Measurements from ENCODE around the gene SLC35F5. TPM values are rescaled to one million over a fixed set of nuclear protein-coding genes. Genes with fewer than 3 reads are reported as not detected.

SLC35F5 gene
- total and polyA plus RNA-seq, 2 of the 13 experiments (the other 11 are each of a cell fraction or from before 2014, with no cell fraction given), result 139 to 174 TPM

DNA sequence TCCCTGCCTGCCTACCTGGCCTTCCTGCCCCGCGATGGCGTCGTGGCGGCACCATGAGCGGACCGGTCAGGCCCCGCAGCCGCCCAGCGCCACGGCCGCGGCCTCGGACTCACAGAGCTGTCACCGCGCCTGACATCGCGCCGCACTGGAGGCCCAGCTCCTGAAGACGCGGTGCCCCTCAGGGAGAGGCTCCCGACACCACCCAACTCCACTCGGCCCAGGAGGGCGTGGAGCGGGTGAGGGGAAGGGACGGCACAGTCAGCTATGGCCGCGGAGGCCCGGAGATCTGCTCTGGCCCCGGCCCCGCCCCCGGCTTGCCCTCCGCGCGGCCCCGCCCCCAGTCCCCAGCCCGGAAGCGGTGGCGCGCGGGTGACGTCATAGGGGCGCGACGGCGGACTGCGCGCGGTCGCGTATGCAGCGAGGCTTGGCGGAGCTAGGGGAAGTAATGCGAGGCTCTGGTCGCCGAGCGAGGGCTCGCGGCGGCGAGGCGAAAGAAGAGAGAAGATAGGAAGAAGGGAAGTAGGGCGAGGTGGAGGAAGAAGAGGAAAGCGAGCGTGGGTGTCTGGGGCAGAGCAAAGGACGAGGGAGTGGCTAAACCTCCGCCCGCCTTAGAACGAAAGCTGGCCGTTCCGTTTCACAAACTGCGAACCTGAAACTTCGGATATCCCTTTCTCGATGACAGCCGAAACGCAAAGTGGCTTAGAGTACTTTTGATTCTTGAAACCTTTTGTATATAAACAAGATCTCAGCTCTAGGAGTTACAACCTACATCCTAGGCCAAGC lies at the start of gene SLC35F5 (continued):
- peak; percentile 94 for TF ChIP-seq TMF1 (CRISPR knock-in tag; IDR thresholded peaks at IDR 0.05; ENCODE audit: low read depth)
- peak; percentile 85; the same call in 1 of the 2 replicates for TF ChIP-seq NCOA1 (CRISPR knock-in tag; IDR thresholded peaks at IDR 0.05)
- no peak for TF ChIP-seq ZNF496 (CRISPR knock-in tag; IDR thresholded peaks at IDR 0.05; ENCODE audit: insufficient replicate concordance)
- no peak for TF ChIP-seq TCF12 (IDR thresholded peaks at IDR 0.05)
- TF ChIP-seq TCF12 (CRISPR knock-in tag; IDR thresholded peaks at IDR 0.05), result peak; percentile 92
- TF ChIP-seq, protein P1, sequence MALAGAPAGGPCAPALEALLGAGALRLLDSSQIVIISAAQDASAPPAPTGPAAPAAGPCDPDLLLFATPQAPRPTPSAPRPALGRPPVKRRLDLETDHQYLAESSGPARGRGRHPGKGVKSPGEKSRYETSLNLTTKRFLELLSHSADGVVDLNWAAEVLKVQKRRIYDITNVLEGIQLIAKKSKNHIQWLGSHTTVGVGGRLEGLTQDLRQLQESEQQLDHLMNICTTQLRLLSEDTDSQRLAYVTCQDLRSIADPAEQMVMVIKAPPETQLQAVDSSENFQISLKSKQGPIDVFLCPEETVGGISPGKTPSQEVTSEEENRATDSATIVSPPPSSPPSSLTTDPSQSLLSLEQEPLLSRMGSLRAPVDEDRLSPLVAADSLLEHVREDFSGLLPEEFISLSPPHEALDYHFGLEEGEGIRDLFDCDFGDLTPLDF (CRISPR knock-in tag; IDR thresholded peaks at IDR 0.05), result no peak; the same call in none of the 2 replicates
- TF ChIP-seq, protein P2, sequence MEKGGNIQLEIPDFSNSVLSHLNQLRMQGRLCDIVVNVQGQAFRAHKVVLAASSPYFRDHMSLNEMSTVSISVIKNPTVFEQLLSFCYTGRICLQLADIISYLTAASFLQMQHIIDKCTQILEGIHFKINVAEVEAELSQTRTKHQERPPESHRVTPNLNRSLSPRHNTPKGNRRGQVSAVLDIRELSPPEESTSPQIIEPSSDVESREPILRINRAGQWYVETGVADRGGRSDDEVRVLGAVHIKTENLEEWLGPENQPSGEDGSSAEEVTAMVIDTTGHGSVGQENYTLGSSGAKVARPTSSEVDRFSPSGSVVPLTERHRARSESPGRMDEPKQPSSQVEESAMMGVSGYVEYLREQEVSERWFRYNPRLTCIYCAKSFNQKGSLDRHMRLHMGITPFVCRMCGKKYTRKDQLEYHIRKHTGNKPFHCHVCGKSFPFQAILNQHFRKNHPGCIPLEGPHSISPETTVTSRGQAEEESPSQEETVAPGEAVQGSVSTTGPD (CRISPR knock-in tag; IDR thresholded peaks at IDR 0.05), result no peak
- TF ChIP-seq SP1 (IDR thresholded peaks at IDR 0.05), result no peak
- TF ChIP-seq SP1 (CRISPR knock-in tag; IDR thresholded peaks at IDR 0.05), result peak; percentile 93
- TF ChIP-seq, protein P3, sequence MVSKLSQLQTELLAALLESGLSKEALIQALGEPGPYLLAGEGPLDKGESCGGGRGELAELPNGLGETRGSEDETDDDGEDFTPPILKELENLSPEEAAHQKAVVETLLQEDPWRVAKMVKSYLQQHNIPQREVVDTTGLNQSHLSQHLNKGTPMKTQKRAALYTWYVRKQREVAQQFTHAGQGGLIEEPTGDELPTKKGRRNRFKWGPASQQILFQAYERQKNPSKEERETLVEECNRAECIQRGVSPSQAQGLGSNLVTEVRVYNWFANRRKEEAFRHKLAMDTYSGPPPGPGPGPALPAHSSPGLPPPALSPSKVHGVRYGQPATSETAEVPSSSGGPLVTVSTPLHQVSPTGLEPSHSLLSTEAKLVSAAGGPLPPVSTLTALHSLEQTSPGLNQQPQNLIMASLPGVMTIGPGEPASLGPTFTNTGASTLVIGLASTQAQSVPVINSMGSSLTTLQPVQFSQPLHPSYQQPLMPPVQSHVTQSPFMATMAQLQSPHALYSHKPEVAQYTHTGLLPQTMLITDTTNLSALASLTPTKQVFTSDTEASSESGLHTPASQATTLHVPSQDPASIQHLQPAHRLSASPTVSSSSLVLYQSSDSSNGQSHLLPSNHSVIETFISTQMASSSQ (IDR thresholded peaks at IDR 0.05; ENCODE audit: low read depth), result no peak; the same call in 1 of the 2 replicates
- TF ChIP-seq, protein P3 (CRISPR knock-in tag; IDR thresholded peaks at IDR 0.05; ENCODE audit: borderline replicate concordance), result peak; percentile 83
- TF ChIP-seq ZKSCAN1 (IDR thresholded peaks at IDR 0.05; ENCODE audit: low read length), result peak; percentile 53; the same call in 1 of the 2 replicates
- peak; percentile 86; the same call in 1 of the 2 replicates for TF ChIP-seq ZNF768 (CRISPR knock-in tag; IDR thresholded peaks at IDR 0.05)
- TF ChIP-seq ZNF678 (CRISPR knock-in tag; IDR thresholded peaks at IDR 0.05), result peak; percentile 99; the same call in 1 of the 2 replicates
- TF ChIP-seq, protein P4, sequence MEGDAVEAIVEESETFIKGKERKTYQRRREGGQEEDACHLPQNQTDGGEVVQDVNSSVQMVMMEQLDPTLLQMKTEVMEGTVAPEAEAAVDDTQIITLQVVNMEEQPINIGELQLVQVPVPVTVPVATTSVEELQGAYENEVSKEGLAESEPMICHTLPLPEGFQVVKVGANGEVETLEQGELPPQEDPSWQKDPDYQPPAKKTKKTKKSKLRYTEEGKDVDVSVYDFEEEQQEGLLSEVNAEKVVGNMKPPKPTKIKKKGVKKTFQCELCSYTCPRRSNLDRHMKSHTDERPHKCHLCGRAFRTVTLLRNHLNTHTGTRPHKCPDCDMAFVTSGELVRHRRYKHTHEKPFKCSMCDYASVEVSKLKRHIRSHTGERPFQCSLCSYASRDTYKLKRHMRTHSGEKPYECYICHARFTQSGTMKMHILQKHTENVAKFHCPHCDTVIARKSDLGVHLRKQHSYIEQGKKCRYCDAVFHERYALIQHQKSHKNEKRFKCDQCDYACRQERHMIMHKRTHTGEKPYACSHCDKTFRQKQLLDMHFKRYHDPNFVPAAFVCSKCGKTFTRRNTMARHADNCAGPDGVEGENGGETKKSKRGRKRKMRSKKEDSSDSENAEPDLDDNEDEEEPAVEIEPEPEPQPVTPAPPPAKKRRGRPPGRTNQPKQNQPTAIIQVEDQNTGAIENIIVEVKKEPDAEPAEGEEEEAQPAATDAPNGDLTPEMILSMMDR (CRISPR knock-in tag; IDR thresholded peaks at IDR 0.05), result no peak; the same call in 1 of the 2 replicates
- no peak for TF ChIP-seq ZNF484 (CRISPR knock-in tag; IDR thresholded peaks at IDR 0.05; ENCODE audit: borderline replicate concordance, low read depth)
- no peak for TF ChIP-seq NBN (conservative IDR thresholded peaks at IDR 0.05)
- peak; percentile 84 for TF ChIP-seq HDAC2 (CRISPR knock-in tag; IDR thresholded peaks at IDR 0.05)
- TF ChIP-seq, protein P5, sequence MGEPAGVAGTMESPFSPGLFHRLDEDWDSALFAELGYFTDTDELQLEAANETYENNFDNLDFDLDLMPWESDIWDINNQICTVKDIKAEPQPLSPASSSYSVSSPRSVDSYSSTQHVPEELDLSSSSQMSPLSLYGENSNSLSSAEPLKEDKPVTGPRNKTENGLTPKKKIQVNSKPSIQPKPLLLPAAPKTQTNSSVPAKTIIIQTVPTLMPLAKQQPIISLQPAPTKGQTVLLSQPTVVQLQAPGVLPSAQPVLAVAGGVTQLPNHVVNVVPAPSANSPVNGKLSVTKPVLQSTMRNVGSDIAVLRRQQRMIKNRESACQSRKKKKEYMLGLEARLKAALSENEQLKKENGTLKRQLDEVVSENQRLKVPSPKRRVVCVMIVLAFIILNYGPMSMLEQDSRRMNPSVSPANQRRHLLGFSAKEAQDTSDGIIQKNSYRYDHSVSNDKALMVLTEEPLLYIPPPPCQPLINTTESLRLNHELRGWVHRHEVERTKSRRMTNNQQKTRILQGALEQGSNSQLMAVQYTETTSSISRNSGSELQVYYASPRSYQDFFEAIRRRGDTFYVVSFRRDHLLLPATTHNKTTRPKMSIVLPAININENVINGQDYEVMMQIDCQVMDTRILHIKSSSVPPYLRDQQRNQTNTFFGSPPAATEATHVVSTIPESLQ (CRISPR knock-in tag; conservative IDR thresholded peaks at IDR 0.05), result peak; percentile 94; the same call in 1 of the 2 replicates
